Mesenchymal stem cell (in vitro differentiated cells and primary cell): ENCODE data around the gene KAT2A.
A peak's percentile ranks its signal among the peaks of the same experiment; 100 is the strongest.

Experiments
- DNase-seq: peaks from one replicate; pipeline ENCODE4 v3.0.0-alpha.2; 2013
- H2AFZ ChIP-seq: one replicate; pipeline ENCODE4 v1.6.1; 2013; ENCODE audit warnings: low read depth, mild to moderate bottlenecking, control low read depth, inconsistent platforms, low read length, moderate library complexity
- H2AK5ac ChIP-seq: 2 replicates; pipeline ENCODE4 v1.6.1; 2013; ENCODE audit warnings: low read length, moderate library complexity, mild to moderate bottlenecking, inconsistent platforms; ENCODE audit not compliant: severe bottlenecking
- H2BK120ac ChIP-seq: one replicate; pipeline ENCODE4 v1.6.1; 2013; ENCODE audit warnings: low read depth, mild to moderate bottlenecking, inconsistent platforms, low read length, moderate library complexity
- H2BK12ac ChIP-seq, 2 experiments: one replicate each; pipeline ENCODE4 v1.6.1; 2013; ENCODE audit warnings: inconsistent platforms in 2 of 2, low read length in 2 of 2, mild to moderate bottlenecking in 2 of 2, moderate library complexity in 2 of 2, control low read depth in 1 of 2
- H2BK15ac ChIP-seq: one replicate; pipeline ENCODE4 v1.6.1; 2013; ENCODE audit warnings: mild to moderate bottlenecking, low read depth, inconsistent platforms; ENCODE audit not compliant: poor library complexity, severe bottlenecking
- H2BK5ac ChIP-seq: 2 replicates; pipeline ENCODE4 v1.6.1; 2013; ENCODE audit warnings: low read depth, mild to moderate bottlenecking, low read length, control low read depth, inconsistent platforms; ENCODE audit not compliant: poor library complexity, severe bottlenecking
- H3K14ac ChIP-seq, 2 experiments: one replicate each; pipeline ENCODE4 v1.6.1; 2013; ENCODE audit warnings: inconsistent platforms in 2 of 2, low read length in 2 of 2, control low read depth in 1 of 2, mild to moderate bottlenecking in 1 of 2, moderate library complexity in 1 of 2
- H3K18ac ChIP-seq, 2 experiments: one replicate each; pipeline ENCODE4 v1.6.1; 2013; ENCODE audit warnings: inconsistent platforms in 2 of 2, low read length in 2 of 2, control low read depth in 1 of 2, low read depth in 1 of 2, mild to moderate bottlenecking in 1 of 2
- H3K23ac ChIP-seq, 2 experiments: one replicate each; pipeline ENCODE4 v1.6.1; 2013; ENCODE audit warnings: inconsistent platforms in 2 of 2, low read length in 2 of 2, mild to moderate bottlenecking in 2 of 2, moderate library complexity in 2 of 2, control low read depth in 1 of 2
- H3K27ac ChIP-seq: 2 replicates; pipeline ENCODE4 v1.5.1; 2013; ENCODE audit warnings: mild to moderate bottlenecking, moderate library complexity, low read length, control low read depth, inconsistent platforms; ENCODE audit not compliant: poor library complexity, severe bottlenecking
- H3K27me3 ChIP-seq, 2 experiments: 2 replicates each; pipeline versions ENCODE4 v1.6.1 to v1.7.0; 2013; ENCODE audit warnings: low read length in 2 of 2, mild to moderate bottlenecking in 2 of 2, moderate library complexity in 2 of 2, control low read depth in 1 of 2, inconsistent platforms in 1 of 2; ENCODE audit not compliant: control insufficient read depth in 1 of 2, insufficient read depth in 1 of 2
- H3K36me3 ChIP-seq, 2 experiments: 2 replicates each; pipeline versions ENCODE4 v1.6.1 to v1.7.0; 2013; ENCODE audit warnings: low read length in 2 of 2, control low read depth in 1 of 2, inconsistent platforms in 1 of 2, low read depth in 1 of 2, mild to moderate bottlenecking in 1 of 2; ENCODE audit not compliant: insufficient read depth in 2 of 2, control insufficient read depth in 1 of 2
- H3K4ac ChIP-seq, 2 experiments: one replicate each; pipeline ENCODE4 v1.6.1; 2013; ENCODE audit warnings: inconsistent platforms in 2 of 2, low read length in 2 of 2, mild to moderate bottlenecking in 2 of 2, moderate library complexity in 2 of 2, control low read depth in 1 of 2, low read depth in 1 of 2
- H3K4me1 ChIP-seq: 2 replicates; pipeline ENCODE4 v1.6.1; 2013; ENCODE audit warnings: low read depth, low read length, control low read depth; ENCODE audit not compliant: control insufficient read depth, insufficient read depth
- H3K4me2 ChIP-seq: 2 replicates; pipeline ENCODE4 v1.6.1; 2013; ENCODE audit warnings: low read length, mild to moderate bottlenecking, inconsistent platforms; ENCODE audit not compliant: poor library complexity, severe bottlenecking
- H3K4me3 ChIP-seq, 2 experiments: 2 replicates each; pipeline versions ENCODE4 v1.5.1 to v1.7.0; 2013; ENCODE audit warnings: low read length in 2 of 2, mild to moderate bottlenecking in 2 of 2, control low read depth in 1 of 2, low read depth in 1 of 2; ENCODE audit not compliant: insufficient read depth in 1 of 2
- H3K79me1 ChIP-seq: replicated peaks from 2 replicates; pipeline ENCODE4 v1.6.1; 2013; ENCODE audit warnings: mild to moderate bottlenecking, control low read depth, low read length, inconsistent platforms; ENCODE audit not compliant: poor library complexity, severe bottlenecking
- H3K9ac ChIP-seq: 2 replicates; pipeline ENCODE4 v1.7.0; 2013; ENCODE audit warnings: mild to moderate bottlenecking, low read length, moderate library complexity
- H3K9me3 ChIP-seq: 2 replicates; pipeline ENCODE4 v1.7.0; 2013; ENCODE audit warnings: mild to moderate bottlenecking, low read length; ENCODE audit not compliant: control insufficient read depth
- H4K8ac ChIP-seq: one replicate; pipeline ENCODE4 v1.6.1; 2013; ENCODE audit warnings: inconsistent platforms, mild to moderate bottlenecking, low read length, moderate library complexity
- H4K91ac ChIP-seq: one replicate; pipeline ENCODE4 v1.6.1; 2013; ENCODE audit warnings: mild to moderate bottlenecking, low read length, inconsistent platforms
- WGBS: methylation state at CpG from one replicate; pipeline ENCODE4 v1.1.7; 2013; ENCODE audit warnings: mixed read lengths; 5-methylcytosine and 5-hydroxymethylcytosine counted together

The KAT2A gene

GRCh38 chr17:42107124-42107523 lies 14.0 kb downstream of the KAT2A start:
- H3K9me3 ChIP-seq = no peaks in the 10 kb centered on the region

DNA sequence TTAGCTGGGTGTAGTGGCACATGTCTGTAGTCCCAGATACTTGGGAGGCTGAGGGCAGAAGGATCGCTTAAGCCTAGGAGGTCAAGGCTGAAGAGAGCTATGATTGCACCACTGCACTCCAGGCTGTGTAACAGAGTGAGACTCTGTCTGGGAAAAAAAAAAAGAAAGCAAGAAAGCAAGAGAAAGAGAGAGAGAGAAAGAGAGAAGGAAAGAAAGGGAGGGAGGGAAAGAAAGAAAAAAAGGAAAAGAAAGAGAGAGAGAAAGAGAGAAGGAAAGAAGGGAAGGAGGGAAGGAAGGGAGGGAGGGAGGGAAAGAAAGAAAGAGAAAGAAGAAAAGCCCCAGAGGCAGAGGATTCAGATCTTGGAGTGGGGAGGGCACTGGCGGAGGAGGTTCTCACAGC lies 15.2 kb downstream of the KAT2A start:
- Histone ChIP-seq H2BK5ac (no peak overlapping the region), H3K4ac (no peak overlapping the region), H3K27ac (no peak overlapping the region), H3K27me3 (peaks cover 0 to 19% of the 10 kb centered on the region in 2 experiments), H3K4me1 (peaks cover 16% of the 10 kb centered on the region), H4K91ac (no peak overlapping the region), H2AK5ac (no peak overlapping the region), H3K4me2 (no peak overlapping the region), H4K8ac (no peak overlapping the region), H2BK15ac (no peak overlapping the region), H2BK12ac (no peak overlapping the region), H3K9me3 (no peaks in the 10 kb centered on the region), H3K36me3 (peaks cover 9 to 42% of the 10 kb centered on the region in 2 experiments), H3K79me1 (no peaks in the 10 kb centered on the region), H2BK120ac (no peak overlapping the region), H3K9ac (no peak overlapping the region), H3K4me3 (no peak overlapping the region), H3K18ac (no peak overlapping the region), H2AFZ (no peak overlapping the region), H3K14ac (no peak overlapping the region), H3K23ac (no peak overlapping the region)
- DNase-seq = no peak
- 96% methylated on average over 1 of the region's 2 CpGs for WGBS

More at GRCh38 chr17:42107124-42107523, 14.0 kb downstream of the KAT2A start:
- H2BK15ac ChIP-seq = no peak overlapping the region
- peaks cover 0 to 12% of the 10 kb centered on the region in 2 experiments for H3K27me3 ChIP-seq
- peak overlapping the region; percentile 75 for H3K4me2 ChIP-seq
- H3K36me3 ChIP-seq = peaks cover 8 to 42% of the 10 kb centered on the region in 2 experiments
- no peak for DNase-seq
- H3K9ac ChIP-seq = no peak overlapping the region
- H4K8ac ChIP-seq = no peak overlapping the region
- no peak overlapping the region for H2BK120ac ChIP-seq
- no peak overlapping the region for H3K4me3 ChIP-seq
- H2BK5ac ChIP-seq = no peak overlapping the region
- H3K23ac ChIP-seq = no peak overlapping the region
- H3K79me1 ChIP-seq = no peaks in the 10 kb centered on the region
- 52% methylated on average over 6 of the region's 6 CpGs for WGBS
- H3K18ac ChIP-seq = no peak overlapping the region
- no peak overlapping the region for H3K4ac ChIP-seq
- no peak overlapping the region for H2AK5ac ChIP-seq
- no peak overlapping the region for H3K14ac ChIP-seq
- H2BK12ac ChIP-seq = no peak overlapping the region
- H4K91ac ChIP-seq = no peak overlapping the region
- H3K4me1 ChIP-seq = peaks cover 15% of the 10 kb centered on the region
- no peak overlapping the region for H3K27ac ChIP-seq
- H2AFZ ChIP-seq = no peak overlapping the region

- Histone ChIP-seq H3K4me3 (no peak overlapping the region), H3K9ac (no peak overlapping the region), H2BK15ac (no peak overlapping the region), H3K36me3 (peaks cover 9 to 37% of the 10 kb centered on the region in 2 experiments), H3K4ac (no peak overlapping the region), H2AFZ (no peak overlapping the region), H2BK12ac (no peak overlapping the region), H4K8ac (no peak overlapping the region), H3K23ac (no peak overlapping the region), H3K14ac (no peak overlapping the region), H3K18ac (no peak overlapping the region), H3K79me1 (no peaks in the 10 kb centered on the region), H4K91ac (no peak overlapping the region), H2AK5ac (no peak overlapping the region), H3K9me3 (no peaks in the 10 kb centered on the region), H3K4me1 (peaks cover 16% of the 10 kb centered on the region), H3K4me2 (no peak overlapping the region), H3K27me3 (peaks cover 0 to 19% of the 10 kb centered on the region in 2 experiments), H3K27ac (no peak overlapping the region), H2BK5ac (no peak overlapping the region), H2BK120ac (no peak overlapping the region)
- WGBS = 90% methylated on average over 3 of the region's 3 CpGs
- DNase-seq = no peak
Observed at GRCh38 chr17:42104264-42104663, 16.9 kb downstream of the KAT2A start.

GRCh38 chr17:42103221-42103954 lies 17.8 kb downstream of the KAT2A start:
- Histone ChIP-seq H2BK12ac (no peak overlapping the region), H3K4me2 (no peak overlapping the region), H2BK5ac (no peak overlapping the region), H2AFZ (no peak overlapping the region), H3K36me3 (peaks cover 9 to 28% of the 10 kb centered on the region in 2 experiments), H2BK120ac (no peak overlapping the region), H3K4me1 (peaks cover 15% of the 10 kb centered on the region), H2AK5ac (no peak overlapping the region), H2BK15ac (no peak overlapping the region), H3K9me3 (no peaks in the 10 kb centered on the region), H3K23ac (no peak overlapping the region), H3K9ac (no peak overlapping the region), H3K4ac (no peak overlapping the region), H3K4me3 (no peak overlapping the region), H3K27ac (no peak overlapping the region), H3K18ac (no peak overlapping the region), H3K14ac (no peak overlapping the region), H4K91ac (no peak overlapping the region), H3K79me1 (no peaks in the 10 kb centered on the region), H3K27me3 (peaks cover 0 to 19% of the 10 kb centered on the region in 2 experiments), H4K8ac (no peak overlapping the region)
- WGBS = 77% methylated on average over 11 of the region's 11 CpGs
- no peak for DNase-seq
